Stimulated activated CD8-positive, alpha-beta memory T cell treated with anti-CD3 and anti-CD28 coated beads, Interleukin-12 subunit alpha, Interleukin-12 subunit beta, amount 100 ng/mL, for 24 hours (primary cell): Measurements from ENCODE around the gene KLK12.
"Not testable (repeated sequence)": the region's sequence is repeated elsewhere in the genome, so short reads cannot be mapped to it uniquely, and the experiment has no call there.

Experiments
- DNase-seq: peaks from one replicate; pipeline ENCODE4 v3.0.0-alpha.2; 2020; ENCODE audit errors: extremely low read depth

The KLK12 gene

DNA sequence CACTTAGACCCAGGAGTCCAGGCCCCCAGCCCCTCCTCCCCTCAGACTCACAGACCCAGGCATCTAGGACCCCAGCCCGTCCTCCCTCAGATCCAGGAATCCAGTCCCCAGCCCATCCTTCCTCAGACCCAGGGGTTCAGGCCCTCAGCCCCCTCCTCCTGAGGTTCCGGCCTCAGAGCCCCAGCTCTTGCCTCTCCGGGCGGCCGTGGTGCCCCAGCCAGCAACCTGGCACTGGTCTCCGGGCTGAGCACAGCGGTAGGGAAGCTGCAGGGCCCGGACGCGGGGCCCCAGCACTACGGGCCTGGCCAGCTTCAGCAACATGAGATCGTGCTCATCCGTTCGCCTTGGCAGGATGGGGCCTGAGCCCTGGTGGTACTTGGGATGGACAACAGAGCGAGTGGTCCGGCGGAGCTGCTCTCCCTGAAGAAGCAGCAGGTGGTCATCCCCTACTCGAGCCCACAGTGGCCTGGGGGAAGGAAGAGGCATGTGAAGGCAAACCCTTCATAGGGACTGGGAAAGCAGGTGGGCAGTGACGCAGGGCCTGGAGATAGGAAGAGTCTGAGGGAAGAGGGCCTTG is 19.0 kb downstream of the KLK12 start:
- DNase-seq, result no peak

DNA sequence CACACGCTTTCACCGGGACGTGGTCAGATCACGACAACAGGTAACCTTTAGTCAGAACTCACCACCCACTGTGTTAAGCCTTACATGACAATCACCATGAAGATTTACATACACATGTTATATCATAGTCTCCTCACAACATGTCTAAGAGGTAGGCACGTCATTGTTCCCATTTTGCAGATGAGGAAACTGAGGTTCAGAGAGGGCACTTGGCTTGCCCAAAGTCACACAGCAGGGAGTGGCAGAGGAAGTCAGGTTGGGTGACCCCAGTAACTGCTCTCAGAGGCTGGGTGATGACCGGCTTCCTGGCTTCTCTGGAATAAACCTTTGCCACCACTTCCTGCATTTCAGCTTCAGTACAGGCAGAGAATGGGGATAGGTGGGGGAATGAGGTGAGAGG is 20.6 kb downstream of the KLK12 start:
- no peak for DNase-seq

DNA sequence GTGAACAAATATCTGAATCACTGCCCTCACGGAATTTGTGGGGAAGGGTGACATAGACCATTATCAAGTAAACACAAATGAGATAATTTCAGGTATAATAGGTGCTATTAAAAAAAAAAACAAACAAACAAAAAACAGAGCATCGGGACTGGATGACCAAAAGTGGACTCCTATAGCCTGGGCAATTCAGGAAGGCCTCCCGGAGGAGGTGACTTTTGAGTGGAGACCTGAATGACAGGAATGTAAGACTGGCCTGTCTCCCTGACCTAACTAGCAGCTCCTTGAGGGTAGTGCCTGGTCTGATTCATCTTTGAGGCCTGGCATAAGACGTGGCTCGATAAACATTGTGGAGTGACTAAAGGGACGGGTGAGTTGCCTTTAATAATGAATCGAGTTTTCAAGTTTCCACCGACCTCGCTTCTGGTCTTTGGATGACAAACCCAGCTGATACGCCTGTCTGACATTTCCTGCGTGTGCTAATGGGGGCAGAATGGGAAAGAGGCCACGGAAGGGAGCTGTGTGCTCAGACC is 22.1 kb downstream of the KLK12 start:
- no peak for DNase-seq

DNA sequence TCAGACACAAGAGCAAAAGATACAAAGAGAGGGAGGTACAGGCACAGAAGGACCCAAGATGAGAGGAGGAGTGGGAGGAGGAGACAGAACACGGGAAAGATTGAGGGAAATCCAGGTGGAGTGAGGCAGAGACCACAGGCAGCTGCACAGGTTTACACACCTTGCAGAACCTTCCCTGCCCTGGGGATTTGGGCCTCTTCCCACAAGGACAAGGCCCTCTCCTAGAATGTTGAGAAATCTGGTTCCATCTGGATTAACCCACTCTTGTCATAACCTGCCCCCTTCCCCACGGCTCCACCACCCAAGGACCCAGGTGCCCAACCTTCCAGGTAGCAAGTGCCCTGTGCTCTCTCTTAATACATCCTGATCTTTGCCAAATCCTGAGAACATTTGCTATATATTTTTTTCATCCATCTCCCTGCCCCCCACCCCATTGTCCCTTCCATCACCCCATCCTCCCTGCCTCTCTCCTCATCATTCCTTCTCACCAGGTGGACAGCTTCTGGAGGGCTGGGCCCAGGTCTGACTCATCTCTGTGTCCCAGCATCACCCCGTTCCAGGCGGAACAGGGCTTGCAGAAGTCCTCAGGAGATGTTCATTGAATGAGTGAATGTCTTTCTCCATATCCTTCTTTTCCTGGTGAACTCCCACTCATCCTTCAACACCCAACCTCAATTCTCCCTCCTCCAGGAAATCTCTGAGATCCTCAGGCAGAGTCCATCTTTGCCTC is 24.6 kb downstream of the KLK12 start:
- no peak for DNase-seq

DNA sequence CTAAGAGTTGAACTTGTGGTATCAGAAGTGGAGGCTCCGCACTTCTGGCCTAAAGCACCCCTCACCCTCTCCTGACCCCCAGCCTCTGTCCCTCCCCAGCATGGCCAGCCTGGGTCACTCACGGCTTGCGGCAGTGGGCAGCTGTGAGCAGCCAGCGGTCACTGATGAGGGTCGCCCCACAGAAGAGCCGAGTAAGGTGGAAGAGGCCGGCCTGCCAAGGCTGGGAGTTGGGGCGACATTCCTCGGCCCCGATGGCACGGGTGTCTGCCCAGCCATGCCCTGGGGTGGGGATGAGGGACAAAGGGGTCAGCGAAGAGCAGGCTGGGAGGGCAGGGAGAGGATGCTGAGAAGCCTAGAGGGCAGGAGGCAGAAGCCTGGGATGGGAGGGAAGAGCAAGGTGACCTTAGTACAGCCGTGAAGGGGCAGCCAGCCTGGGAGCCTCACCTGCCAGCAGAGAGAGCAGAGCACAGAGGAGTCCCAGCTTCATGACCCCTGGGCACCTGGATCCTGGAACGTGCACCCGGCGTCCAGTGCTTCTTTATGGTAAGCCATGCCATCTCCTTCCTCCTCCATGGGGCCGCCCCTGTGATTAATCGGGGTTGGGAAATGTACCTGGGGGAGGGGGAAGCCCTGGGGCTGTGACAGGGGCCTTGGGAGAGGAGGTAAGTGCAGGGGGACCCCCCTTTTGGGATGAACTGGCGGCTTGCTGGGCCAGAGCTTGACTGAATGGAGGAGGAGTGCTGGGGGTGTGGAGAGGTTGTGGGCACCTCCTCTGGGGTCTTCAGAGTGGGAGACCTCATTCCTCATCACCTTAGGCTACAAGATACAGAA is 25.5 kb downstream of the KLK12 start:
- no peak for DNase-seq

DNA sequence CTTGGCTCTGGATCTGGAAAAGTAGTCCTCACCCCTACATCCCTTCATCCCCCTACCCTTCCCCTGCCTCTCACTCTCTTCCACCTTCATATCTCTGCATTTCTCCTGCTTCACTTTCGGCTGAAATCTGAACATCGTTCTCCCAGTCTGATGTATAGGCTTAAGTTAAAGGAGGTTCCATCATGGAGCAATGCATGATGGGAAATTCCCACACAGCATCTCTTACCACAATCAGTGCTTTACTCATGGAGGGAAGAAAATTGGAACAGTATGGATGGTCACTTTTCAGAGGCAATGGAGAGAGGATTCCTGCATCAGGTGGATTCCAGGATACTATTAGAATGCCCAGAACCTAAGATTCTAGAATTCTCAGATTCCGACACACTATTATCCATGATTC is 27.3 kb downstream of the KLK12 start:
- DNase-seq, result no peak

DNA sequence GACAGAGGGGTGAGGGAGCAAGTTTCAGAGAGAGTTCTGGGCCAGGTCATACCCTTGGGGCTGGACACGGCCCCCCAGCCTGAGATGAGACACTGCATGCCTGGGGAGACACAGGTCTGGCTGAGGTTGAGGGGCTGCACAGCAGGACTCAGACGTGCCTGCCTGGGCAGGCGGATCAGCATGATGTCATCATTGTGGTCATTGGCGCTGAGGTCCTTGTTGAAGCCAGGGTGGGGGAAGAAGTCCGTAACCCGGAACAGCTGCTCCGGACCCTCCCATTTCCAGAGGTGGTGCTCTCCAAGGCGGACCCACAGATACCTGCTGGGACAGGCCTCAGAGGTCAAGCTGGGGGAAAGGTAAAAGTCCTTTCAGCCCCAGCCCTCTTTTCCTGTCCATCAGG is 28.4 kb downstream of the KLK12 start:
- no peak for DNase-seq

DNA sequence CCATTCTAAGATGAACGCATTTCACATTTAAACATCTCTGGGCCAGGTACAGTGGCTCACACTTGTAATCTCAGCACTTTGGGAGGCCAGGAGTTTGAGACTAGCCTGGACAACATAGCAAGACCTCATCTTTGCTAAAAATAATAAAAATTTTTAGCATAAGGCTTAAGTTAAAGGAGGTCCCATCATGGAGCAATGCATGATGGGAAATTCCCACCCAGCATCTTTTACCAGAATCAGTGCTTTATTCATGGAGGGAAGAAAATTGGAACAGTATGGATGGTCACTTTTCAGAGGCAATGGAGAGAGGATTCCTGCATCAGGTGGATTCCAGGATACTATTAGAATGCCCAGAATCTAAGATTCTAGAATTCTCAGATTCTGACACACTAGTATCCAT is 29.6 kb downstream of the KLK12 start:
- DNase-seq, result no peak

DNA sequence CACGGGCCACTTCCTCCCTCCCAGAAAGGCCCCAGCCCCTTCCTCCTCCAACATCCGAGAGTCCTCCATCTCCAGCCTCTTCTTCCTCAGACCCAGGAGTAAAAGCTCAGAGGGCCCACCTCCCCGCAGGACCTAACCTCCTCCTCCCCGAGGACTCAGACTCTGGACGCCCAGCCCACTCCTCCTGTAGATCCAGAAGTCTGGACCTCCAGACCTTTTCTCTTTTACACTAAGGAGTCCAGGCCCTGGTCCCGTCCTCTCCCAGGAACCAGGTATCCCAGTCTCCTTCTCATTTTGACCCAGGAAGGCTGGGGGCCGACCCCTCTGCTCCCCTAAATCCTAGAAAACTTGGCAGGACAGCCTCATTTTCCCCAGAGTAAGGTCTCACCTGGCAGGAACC is 31.5 kb downstream of the KLK12 start:
- no peak for DNase-seq

DNA sequence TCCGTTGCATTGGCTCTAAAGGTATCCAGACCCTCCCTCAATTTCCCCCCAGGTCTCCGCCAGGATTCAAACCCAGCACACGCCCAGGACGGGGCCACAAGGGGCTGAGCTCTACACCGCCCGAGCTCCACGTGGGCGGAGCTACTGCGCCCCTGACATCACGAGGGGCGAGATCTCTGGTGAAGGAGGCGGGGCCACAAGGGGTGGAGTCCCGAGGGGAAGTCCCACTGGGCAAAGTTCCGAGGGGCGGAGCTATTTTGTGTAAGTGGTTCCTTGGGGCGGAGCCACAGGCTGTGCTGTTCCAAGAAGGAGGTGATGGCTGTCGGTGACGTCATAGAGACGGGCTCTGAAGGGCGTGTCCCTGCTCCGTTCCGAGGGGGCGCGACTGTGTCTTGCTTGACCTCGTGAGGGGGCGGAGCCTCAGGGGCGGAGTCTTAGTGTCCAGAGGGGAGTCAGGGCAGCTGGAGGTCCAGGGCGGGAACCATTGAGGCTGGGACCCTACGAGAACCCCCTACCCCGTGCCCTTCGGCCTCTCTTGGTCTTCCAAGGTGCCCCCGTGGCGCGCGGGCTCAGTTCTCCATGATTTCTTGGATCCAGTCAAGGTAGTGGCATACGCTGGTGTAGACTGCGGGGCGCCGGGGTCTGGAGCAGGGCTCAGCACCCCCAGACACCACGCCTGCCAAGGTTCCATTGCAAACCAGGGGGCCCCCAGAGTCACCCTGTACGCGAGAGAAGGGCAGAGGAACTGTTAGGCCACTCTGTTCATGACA is 32.1 kb downstream of the KLK12 start:
- no peak for DNase-seq

DNA sequence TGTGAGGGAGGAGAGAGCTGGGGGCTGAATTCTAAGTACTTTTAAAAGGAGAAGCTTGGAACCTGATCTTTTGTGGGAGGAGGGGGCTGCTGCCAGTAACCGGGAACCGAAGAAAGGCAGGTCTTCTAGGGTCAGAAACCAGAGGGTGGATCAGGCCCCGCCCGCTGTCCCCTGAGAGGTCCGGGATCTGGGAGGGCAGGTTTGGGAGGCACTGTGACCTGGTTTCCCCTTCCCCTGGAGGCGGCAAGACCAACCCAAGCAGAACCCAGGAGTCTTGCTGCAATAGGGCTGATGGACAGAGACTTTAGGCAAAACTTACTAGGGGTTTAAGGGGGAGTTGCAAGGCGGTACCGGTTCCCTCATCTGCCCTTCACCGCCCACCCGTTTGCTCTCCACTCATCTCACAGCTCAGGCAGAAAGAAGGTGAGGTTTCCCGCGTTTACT is 32.7 kb downstream of the KLK12 start:
- DNase-seq, result no peak

DNA sequence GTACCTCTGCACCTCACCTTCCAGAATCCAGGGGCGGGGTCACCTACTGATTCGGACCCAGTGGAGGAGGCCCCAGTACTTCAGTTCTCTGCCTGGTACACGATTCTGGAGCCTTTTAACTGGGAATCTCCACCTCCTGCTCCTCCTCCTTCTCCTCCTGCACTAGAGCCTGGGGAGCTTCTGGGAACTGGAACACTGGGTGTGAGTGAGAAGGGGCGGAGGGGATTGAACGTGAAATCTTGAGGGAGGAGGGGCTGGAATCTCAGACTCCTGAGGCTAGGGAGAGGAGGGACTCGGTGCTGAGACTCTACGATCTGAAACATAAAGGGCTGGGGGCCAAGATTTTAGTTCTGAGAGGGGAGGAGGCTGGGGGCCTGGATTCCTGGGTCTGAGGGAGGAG is 33.3 kb downstream of the KLK12 start, which contains the start of gene KLK8:
Gene KLK8, minus strand, starts transcription at position 90 of the 400 bp plus-strand sequence. CDS start 437 bp downstream, outside the sequence.
- DNase-seq, result no peak

DNA sequence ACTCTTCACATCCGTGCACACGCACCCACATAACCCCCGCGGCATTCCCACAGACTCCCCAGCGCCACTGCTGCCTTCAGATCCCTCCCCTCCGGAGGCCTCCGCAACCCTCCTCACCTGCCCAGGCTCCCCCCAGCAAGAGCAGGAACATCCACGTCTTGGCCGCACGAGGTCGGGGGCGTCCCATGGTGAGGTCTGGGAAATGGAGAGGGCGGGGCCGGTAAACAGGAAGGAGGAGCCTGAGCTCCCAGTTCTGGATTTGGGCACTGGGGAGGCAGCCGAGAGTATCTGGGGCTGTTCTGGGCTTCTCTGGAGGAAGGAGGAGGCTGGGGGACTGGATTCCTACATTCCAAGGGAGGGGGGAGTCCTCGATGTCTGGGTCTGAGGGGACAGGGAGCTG is 33.8 kb downstream of the KLK12 start:
- DNase-seq, result no peak

DNA sequence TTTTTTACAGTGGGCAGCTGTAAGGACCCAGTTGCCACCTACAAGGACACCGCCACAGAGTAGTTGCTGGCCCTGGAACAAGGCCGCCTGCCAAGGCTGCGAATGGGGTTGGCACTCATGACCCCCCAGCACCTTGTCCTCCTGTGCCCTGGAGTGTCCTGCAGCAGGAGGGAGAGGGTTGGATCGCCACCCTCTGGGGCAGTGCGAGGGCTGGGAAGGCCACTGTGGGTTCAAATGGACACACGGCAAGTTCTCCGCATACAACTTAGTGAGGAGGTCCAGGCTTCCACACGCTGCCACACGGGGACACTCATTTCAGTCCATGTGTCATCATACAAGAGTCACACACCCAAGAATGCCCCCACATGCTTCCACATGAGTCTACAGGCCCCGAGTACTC is 34.4 kb downstream of the KLK12 start:
- no peak for DNase-seq

DNA sequence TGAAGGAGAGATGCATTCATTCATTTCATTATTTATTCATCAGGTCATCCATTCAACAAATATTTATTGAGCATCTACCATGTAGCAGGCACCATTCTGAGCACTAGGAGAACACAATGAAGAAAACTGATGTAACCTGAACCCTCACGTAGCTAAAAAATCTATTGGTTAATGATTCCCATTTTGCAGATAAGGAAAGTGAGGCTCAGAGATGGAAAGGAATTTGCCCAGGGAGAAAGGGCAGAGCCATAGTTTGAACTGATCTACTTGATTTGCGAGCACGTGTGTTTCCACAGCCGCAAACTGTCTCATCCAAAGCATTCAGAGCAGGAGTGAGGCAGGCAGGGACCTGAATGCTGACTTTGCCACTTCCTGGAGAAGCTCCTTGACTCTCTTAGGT is 36.1 kb downstream of the KLK12 start:
- no peak for DNase-seq

DNA sequence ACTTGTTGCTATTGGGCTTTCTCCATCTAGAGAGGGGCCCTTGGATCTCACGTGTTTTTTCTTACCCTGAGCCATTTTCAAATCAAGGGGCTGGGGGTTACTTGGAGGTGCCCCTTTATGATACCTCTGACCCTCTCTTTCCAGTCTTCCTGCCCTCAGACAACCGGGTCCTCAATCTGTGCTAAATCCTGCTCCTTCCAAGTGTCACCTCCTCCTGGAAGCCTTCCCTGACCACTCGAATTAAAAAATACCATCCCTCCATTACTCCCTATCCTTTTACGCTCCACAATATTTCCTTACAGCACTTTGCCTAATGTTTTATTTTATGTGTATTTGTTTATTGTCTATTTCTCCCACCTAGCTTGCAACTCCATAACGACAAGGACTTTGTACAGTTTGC is 36.7 kb downstream of the KLK12 start:
- DNase-seq, result no peak

DNA sequence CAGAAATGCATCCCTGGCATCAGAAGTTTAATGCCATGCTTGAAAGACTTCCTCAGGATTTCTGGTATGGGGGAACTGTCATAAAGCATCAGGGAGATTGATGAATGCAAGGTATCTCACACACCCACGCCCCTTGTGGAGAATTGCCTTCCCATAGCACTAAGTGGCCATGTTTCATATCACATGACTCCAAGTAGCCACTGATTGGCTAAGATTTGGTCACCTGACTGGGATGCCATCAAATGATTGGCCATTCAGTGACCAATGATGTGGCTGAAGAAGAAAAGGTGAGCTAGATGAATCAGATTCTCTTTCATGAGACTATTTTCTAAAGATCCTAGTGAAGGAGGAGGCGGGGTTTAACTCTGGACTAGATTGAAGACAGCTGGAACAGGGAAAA is 40.7 kb downstream of the KLK12 start:
- no peak for DNase-seq

DNA sequence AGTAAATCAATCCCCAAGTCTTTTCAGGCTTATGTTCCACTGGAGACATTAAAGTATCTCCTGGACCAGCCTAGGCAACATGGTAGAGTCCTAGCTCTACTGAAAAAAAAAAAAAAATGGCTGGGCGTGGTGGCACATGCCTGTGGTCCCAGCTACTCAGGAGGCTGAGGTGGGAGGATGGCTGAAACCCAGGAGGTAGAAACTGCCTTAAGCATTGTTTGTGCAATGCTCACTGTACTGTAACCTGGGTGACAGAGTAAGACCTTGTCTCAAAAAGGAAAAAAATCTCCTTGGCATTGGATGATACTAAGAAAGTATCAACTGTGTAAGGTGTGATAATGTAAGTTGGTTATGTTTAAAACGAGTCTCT is 42.2 kb downstream of the KLK12 start:
- no peak for DNase-seq

DNA sequence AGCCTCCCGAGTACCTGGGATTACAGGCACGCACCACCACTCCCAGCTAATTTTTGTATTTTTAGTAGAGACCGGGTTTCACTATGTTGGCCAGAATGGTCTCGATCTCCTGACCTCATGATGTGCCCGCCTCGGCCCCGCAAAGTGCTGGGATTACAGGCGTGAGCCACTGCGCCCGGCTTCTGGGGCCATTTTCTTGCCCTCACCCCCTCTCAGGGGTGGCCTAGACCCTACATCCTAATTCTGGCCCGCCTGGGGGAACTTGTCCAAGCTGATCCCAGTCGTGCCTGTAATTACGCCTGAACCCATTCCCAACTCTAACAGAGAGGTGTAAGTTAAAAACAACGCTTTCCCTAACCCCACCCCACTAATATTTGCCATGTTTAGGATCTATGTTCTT is 50.4 kb downstream of the KLK12 start:
- not testable (repeated sequence) for DNase-seq

DNA sequence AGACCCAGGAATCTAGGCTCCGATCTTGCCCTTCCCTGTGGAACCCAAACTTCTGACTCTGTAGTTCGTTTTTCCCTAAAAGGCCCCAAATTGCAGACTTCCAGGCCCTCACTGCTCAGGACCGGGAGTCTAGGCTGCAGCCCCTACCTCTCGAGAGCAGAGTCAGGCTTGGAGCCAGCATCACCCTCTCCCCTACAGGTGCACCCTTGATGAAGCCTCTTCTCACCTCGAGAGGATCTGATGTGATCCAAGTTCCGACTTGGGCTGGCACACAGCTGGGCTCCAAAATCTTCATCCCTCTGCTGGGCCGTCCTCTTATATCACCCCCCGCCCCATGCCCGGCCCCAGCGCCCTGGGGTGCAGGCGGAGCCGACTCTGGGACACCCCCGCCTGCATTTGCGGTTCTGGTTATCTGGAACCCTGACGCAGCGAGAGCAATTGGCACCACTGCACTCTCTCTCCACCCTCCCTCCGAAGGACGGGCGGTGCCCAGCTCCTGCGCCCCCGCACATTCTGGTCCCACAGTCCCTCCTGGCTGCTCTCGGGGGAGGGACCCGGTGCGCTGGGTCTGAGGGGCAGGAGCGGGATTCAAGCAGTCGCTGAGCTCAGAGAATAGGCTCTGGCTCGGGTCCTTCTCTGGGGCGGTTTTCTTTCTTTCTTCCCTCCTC is 51.0 kb downstream of the KLK12 start, which contains the start of gene KLK7:
Gene KLK7, minus strand, starts transcription at position 293 of the 668 bp plus-strand sequence. CDS start 1,518 bp downstream, outside the sequence.
- DNase-seq, result no peak

DNA sequence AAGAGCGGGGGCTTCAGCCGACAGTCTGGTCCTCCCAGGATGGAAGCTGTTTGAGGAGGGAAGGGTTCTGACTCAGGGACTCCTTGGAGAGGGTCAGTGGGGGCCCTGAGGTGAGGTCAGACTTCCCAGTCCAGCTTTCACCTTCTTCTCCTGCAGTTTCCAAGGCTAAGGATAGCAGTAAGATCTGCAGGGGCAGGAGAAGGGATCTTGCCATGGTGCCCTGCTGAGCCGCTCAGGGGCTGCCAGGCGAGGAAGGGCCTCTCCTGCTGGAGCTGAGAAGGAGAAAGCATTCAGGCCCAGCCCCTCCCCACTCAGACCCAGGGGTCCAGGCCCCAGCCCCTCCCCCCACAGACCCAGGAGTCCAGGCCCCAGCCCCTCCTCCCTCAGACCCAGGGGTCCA is 52.6 kb downstream of the KLK12 start:
- DNase-seq, result no peak
